Measurements from ENCODE around the gene AKIRIN2. TPM values are rescaled to one million over a fixed set of nuclear protein-coding genes. Genes with fewer than 3 reads are reported as not detected.
A peak's percentile ranks its signal among the peaks of the same experiment; 100 is the strongest.

The AKIRIN2 gene
- total and polyA plus RNA-seq, 2 of the 13 experiments (the other 11 are each of a cell fraction or from before 2014, with no cell fraction given) = 15.6 to 23.4 TPM

DNA sequence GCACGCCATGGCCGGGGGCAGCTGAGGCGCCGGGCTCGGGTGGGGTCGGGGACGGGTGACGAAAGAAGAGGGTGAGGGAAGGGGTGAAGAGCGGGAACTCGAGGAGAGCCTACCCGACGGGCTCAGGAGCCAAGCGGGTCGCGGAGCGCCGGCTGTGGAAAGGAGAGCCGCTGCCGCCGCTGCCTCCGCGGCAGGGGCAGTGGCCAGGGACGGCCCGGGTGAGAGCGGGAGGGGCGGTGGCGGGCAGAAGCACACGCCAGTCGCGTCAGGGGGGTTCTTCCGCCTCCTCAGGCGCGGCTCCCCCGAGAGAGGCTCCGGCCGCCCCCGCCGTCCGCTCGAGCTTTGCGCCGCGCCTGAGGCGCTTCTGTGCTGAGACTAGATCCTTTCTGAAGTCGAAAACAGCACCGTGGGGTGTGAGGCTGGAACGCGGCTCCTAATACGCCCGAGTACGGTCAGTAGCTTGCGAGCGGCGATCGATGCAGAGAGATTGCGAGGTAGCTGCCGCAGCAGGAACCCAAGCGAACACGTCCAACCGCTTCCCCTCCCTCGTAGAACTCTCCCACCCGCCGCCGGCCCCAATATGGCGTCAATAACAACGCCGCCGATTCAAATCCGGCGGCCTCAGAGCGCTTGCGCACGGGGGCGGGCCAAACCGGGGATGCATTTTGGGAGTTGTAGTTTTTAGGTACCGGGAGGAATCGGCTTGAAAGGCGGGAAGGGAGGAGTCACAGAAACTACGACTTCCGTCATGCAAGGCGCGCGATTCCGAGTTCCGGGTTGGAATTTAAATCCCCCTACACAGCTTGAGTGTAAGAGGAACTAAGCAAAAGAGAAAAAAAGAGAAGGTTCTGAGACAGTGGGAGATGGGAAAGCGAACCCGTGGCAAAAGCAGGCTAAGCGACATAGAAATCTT, at the start of gene AKIRIN2 (continued):
- TF ChIP-seq, protein P1, sequence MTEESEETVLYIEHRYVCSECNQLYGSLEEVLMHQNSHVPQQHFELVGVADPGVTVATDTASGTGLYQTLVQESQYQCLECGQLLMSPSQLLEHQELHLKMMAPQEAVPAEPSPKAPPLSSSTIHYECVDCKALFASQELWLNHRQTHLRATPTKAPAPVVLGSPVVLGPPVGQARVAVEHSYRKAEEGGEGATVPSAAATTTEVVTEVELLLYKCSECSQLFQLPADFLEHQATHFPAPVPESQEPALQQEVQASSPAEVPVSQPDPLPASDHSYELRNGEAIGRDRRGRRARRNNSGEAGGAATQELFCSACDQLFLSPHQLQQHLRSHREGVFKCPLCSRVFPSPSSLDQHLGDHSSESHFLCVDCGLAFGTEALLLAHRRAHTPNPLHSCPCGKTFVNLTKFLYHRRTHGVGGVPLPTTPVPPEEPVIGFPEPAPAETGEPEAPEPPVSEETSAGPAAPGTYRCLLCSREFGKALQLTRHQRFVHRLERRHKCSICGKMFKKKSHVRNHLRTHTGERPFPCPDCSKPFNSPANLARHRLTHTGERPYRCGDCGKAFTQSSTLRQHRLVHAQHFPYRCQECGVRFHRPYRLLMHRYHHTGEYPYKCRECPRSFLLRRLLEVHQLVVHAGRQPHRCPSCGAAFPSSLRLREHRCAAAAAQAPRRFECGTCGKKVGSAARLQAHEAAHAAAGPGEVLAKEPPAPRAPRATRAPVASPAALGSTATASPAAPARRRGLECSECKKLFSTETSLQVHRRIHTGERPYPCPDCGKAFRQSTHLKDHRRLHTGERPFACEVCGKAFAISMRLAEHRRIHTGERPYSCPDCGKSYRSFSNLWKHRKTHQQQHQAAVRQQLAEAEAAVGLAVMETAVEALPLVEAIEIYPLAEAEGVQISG (CRISPR knock-in tag; IDR thresholded peaks at IDR 0.05) = peak; percentile 80
- TF ChIP-seq, protein P2, sequence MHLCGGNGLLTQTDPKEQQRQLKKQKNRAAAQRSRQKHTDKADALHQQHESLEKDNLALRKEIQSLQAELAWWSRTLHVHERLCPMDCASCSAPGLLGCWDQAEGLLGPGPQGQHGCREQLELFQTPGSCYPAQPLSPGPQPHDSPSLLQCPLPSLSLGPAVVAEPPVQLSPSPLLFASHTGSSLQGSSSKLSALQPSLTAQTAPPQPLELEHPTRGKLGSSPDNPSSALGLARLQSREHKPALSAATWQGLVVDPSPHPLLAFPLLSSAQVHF (CRISPR knock-in tag; IDR thresholded peaks at IDR 0.05) = peak; percentile 60; the same call in 1 of the 2 replicates
- TF ChIP-seq ZNF276 (CRISPR knock-in tag; IDR thresholded peaks at IDR 0.05; ENCODE audit: low read depth) = peak; percentile 46; the same call in 1 of the 2 replicates
- no peak for TF ChIP-seq JUNB (CRISPR knock-in tag; IDR thresholded peaks at IDR 0.05; ENCODE audit: borderline replicate concordance)
- peak; percentile 85 for TF ChIP-seq MYPOP (CRISPR knock-in tag; IDR thresholded peaks at IDR 0.05)
- TF ChIP-seq POLR2AphosphoS5 (IDR thresholded peaks at IDR 0.05; ENCODE audit: low read depth, low read length) = peak; percentile 92
- TF ChIP-seq EP300 (IDR thresholded peaks at IDR 0.05; ENCODE audit: low read depth in 2 of 2, low read length in 2 of 2) = peak in 1 of 2 experiments; percentile 13; a peak in 1 of 4 replicates
- no peak for TF ChIP-seq EP300 (CRISPR knock-in tag; IDR thresholded peaks at IDR 0.05; ENCODE audit: borderline replicate concordance)
- peak; percentile 93 to 96 for TF ChIP-seq POLR2A (IDR thresholded peaks at IDR 0.05; ENCODE audit: insufficient read depth in 1 of 2, low read depth in 2 of 2, low read length in 2 of 2)
- TF ChIP-seq HOXA5 (CRISPR knock-in tag; IDR thresholded peaks at IDR 0.05) = peak; percentile 69
- 0 out of 2 replicates have a peak, but pooled peaks have one; percentile 64 for TF ChIP-seq NFKB2 (CRISPR knock-in tag; IDR thresholded peaks at IDR 0.05; ENCODE audit: borderline replicate concordance)
- TF ChIP-seq ATF1 (CRISPR knock-in tag; IDR thresholded peaks at IDR 0.05) = peak; percentile 79; the same call in 1 of the 2 replicates
- no peak for TF ChIP-seq SYNCRIP (IDR thresholded peaks at IDR 0.05; ENCODE audit: insufficient read depth, low read depth, low read length)
- TF ChIP-seq TMF1 (CRISPR knock-in tag; IDR thresholded peaks at IDR 0.05; ENCODE audit: low read depth) = peak; percentile 76; the same call in 1 of the 2 replicates
- TF ChIP-seq, protein P3, sequence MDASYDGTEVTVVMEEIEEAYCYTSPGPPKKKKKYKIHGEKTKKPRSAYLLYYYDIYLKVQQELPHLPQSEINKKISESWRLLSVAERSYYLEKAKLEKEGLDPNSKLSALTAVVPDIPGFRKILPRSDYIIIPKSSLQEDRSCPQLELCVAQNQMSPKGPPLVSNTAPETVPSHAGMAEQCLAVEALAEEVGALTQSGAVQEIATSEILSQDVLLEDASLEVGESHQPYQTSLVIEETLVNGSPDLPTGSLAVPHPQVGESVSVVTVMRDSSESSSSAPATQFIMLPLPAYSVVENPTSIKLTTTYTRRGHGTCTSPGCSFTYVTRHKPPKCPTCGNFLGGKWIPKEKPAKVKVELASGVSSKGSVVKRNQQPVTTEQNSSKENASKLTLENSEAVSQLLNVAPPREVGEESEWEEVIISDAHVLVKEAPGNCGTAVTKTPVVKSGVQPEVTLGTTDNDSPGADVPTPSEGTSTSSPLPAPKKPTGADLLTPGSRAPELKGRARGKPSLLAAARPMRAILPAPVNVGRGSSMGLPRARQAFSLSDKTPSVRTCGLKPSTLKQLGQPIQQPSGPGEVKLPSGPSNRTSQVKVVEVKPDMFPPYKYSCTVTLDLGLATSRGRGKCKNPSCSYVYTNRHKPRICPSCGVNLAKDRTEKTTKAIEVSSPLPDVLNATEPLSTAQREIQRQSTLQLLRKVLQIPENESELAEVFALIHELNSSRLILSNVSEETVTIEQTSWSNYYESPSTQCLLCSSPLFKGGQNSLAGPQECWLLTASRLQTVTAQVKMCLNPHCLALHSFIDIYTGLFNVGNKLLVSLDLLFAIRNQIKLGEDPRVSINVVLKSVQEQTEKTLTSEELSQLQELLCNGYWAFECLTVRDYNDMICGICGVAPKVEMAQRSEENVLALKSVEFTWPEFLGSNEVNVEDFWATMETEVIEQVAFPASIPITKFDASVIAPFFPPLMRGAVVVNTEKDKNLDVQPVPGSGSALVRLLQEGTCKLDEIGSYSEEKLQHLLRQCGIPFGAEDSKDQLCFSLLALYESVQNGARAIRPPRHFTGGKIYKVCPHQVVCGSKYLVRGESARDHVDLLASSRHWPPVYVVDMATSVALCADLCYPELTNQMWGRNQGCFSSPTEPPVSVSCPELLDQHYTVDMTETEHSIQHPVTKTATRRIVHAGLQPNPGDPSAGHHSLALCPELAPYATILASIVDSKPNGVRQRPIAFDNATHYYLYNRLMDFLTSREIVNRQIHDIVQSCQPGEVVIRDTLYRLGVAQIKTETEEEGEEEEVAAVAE (CRISPR knock-in tag; IDR thresholded peaks at IDR 0.05; ENCODE audit: borderline replicate concordance) = peak; percentile 72; the same call in 1 of the 2 replicates
- TF ChIP-seq ZNF143 (CRISPR knock-in tag; IDR thresholded peaks at IDR 0.05) = peak; percentile 97
- TF ChIP-seq KLF16 (CRISPR knock-in tag; IDR thresholded peaks at IDR 0.05) = peak in 1 of 2 experiments; percentile 57; a peak in 2 of 4 replicates
